Activated T-cell treated with anti-CD3 and anti-CD28 coated beads, Interleukin-2, amount 50 U/mL, for 1 hour (primary cell): ENCODE results near the gene SNTB2.
A peak's percentile ranks its signal among the peaks of the same experiment; 100 is the strongest.

Experiments
- DNase-seq: peaks from one replicate; pipeline ENCODE4 v3.0.0-alpha.2; 2020

The SNTB2 gene

GRCh38 chr16:69321080-69321479 lies 134.1 kb downstream of the SNTB2 start:
- no peak for DNase-seq

GRCh38 chr16:69322343-69322742 lies 135.4 kb downstream of the SNTB2 start:
- DNase-seq = peak; percentile 8

GRCh38 chr16:69323415-69323814 lies 136.5 kb downstream of the SNTB2 start:
- peak; percentile 13 for DNase-seq

GRCh38 chr16:69324013-69324531 lies 137.1 kb downstream of the SNTB2 start:
- peak; percentile 17 for DNase-seq

DNA sequence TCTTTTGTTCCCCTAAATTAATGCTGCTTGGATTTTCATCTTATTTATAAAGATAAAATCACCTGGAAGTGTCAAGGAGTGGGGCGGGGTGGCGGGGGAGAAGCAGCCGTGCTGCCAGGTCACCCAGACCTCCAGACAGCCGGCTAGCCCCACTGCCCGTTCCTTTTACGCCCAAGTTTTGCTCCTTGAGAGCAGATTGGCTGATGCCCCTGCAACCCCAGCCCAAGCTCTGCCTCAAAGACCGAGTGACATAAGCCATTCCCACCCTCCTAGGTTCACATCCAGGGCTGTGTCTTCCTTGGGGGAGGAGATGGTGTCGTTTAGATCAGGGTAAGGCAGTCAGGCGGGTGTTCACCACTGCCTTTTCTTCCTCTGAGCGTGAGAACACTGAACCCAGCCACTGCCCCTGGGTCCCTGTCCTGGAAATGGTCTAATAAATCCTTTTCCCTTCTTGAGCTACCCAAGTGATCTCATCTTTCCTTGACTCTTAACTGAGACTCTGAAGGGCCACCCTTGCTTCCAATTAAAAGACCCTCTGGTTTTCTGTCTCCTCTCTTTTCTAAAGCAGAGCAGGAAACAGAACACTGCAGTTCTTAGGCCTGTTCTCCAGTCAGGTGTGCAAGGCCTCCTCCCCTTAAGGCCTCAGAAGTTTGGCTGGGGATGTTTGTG lies 137.8 kb downstream of the SNTB2 start:
- DNase-seq = peak; percentile 14

GRCh38 chr16:69325784-69326171 lies 138.8 kb downstream of the SNTB2 start:
- DNase-seq = peak; percentile 16

- DNase-seq = peak; percentile 13
These were observed 139.4 kb downstream of the SNTB2 start for GRCh38 chr16:69326172-69326873.

GRCh38 chr16:69327585-69328310 lies 140.8 kb downstream of the SNTB2 start:
- peak; percentile 11 for DNase-seq

- peak; percentile 16 for DNase-seq
These were observed 141.9 kb downstream of the SNTB2 start for GRCh38 chr16:69328854-69329316.

- no peak for DNase-seq
These were observed 142.7 kb downstream of the SNTB2 start for GRCh38 chr16:69329369-69330285.

GRCh38 chr16:69330286-69331109 lies 143.5 kb downstream of the SNTB2 start, which contains the start of gene PDF:
TSS of gene PDF (minus strand) at chr16:69330588. CDS start at chr16:69330570, 18 bp downstream.
- peak; percentile 82 for DNase-seq

- peak; percentile 12 for DNase-seq
These were observed 147.7 kb downstream of the SNTB2 start for GRCh38 chr16:69334696-69335095.

DNA sequence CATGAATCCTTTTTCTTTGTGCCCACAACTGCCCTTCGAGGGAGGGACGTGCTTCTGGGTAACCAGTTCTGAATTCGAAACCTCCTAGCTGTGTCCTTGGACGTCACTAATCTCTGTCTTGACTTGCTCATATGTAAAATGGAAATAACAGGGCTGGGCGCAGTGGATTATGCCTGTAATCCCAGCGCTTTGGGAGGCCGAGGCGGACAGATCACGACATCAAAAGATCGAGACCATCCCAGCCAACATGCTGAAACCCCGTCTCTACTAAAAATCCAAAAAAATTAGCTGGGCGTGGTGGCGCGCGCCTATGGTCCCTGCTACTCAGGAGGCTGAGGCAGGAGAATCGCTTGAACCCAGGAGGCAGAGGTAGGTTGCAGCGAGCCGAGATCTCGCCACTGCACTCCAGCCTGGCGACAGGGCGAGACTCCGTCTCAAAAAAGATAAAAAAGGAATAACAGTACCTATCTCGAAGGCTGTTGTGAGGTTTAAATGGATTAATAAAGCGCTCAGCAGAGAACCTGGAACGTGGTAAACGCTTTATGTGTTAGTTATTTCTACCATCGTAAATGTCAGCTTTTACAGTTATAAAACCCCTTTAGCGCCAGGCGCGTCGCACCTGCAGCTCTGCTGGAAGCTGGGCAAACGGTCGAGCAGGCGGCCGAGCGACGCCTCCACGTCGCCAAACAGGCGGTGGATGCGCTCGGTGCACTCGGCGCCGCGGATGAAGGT lies 151.8 kb downstream of the SNTB2 start:
- DNase-seq = no peak

- peak; percentile 92 for DNase-seq
These were observed 152.5 kb downstream of the SNTB2 start, which contains the start of the genes COG8 and NIP7 for GRCh38 chr16:69339289-69340094. TSS of gene COG8 (minus strand) at chr16:69339564. CDS start at chr16:69339552, 12 bp downstream. TSS of gene NIP7 (plus strand) at chr16:69339772. CDS start at chr16:69339830, 58 bp downstream.

- no peak for DNase-seq
These were observed 153.2 kb downstream of the SNTB2 start for GRCh38 chr16:69340095-69340644.

DNA sequence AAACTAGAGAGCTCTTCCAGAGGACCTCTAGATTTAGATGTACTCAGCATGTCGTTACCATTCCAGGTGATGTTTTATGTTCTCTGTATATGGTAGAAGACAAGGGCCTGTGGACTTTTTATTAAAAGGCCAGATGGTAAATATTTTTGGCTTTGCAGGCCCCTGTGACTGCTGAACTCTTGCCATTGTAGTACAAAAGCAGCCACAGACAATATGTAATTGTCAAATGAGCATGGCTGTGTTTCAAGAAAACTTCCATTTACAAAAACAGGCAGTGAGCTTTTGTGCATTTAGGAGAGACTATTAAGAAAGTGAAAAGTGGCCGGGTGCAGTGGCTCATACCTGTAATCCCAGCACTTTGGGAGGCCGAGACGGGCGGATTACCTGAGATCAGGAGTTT lies 157.2 kb downstream of the SNTB2 start:
- no peak for DNase-seq

- no peak for DNase-seq
These were observed 159.0 kb downstream of the SNTB2 start for GRCh38 chr16:69345923-69346322.

DNA sequence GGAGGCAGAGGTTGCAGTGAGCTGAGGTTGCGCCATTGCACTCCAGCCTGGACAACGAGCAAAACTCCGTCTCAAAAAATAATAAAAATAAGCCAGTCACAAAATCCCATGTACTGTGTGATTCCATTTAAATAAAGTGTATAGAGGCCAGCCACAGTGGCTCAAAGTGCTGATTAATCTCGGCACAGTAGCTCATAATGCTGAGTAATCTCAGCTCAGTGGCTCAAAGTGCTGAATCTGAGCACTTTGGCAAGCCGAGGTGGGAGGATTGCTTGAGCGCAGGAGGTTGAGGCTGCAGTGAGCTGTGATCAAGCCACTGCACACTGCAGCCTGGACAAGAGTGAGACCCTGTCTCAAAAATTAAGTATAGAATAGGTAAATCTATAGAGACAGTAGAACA lies 159.7 kb downstream of the SNTB2 start:
- no peak for DNase-seq

DNA sequence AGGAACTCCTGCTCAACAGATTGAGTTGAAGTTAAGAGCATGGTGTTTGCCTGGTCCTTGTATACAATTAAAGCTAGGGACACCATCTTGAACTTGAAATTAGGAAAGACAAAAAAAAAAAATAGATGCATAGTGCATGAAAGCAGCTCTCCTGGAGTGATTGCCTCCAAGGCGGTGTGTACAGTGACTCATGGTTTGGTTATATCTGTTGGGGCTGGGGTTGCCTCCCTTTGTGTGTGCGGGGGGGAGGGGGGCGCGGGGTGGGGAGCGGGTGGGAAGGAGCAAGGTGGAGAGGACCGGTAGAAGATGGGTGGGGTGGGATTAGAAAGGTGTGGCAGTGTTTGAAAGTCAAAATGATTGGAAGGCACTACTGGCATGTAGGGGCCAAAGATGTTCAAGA lies 161.3 kb downstream of the SNTB2 start:
- DNase-seq = no peak
